ENCODE results near the gene POLR3F. TPM values are rescaled to one million over a fixed set of nuclear protein-coding genes. Genes with fewer than 3 reads are reported as not detected.

Gene POLR3F
- total RNA-seq (10 to 100 TPM; 15.9 to 30.1 TPM), polyA plus RNA-seq (ENCODE audit: insufficient read length in 2 of 2) (10 to 100 TPM; 21.0 to 26.0 TPM)
- long read RNA-seq, donor 1, partial matches to known transcripts, result 0 of 4 reads
- long read RNA-seq, donor 1, other reads (novel, unspliced or antisense), result 0 of 4 reads
- long read RNA-seq, donor 2, result 0 reads
- long read RNA-seq, donor 3, partial matches to known transcripts, result 0 of 2 reads
- long read RNA-seq, donor 3, other reads (novel, unspliced or antisense), result 0 of 2 reads
- long read RNA-seq, donor 4, partial matches to known transcripts, result 21 of 23 reads
- long read RNA-seq, donor 4, other reads (novel, unspliced or antisense), result 0 of 23 reads

GRCh38 chr20:18466894-18467730, at the start of gene POLR3F, which contains the start of gene DZANK1:
Gene POLR3F (plus strand): TSS chr20:18467390. CDS start chr20:18467507, 117 bp downstream.
Gene DZANK1 (minus strand): TSS chr20:18467030. CDS start chr20:18465358, 1,672 bp downstream.
- WGBS (ENCODE audit: insufficient coverage), result under 1% methylated on average over 57 of the region's 57 CpGs
- H3K4me3 ChIP-seq (ENCODE audit: low read depth, low read length), result peak within 1 kb of the TSS; percentile 82
- peak; percentile 93 to 99 (median 96) for DNase-seq (ENCODE audit: low read depth in 4 of 6, low spot score in 6 of 6)

GRCh38 chr20:18421608-18422007, 45.6 kb upstream of the POLR3F start:
- H3K36me3 ChIP-seq (ENCODE audit: control insufficient read depth, insufficient read depth, low read length), result no peaks in the 10 kb centered on the region
- DNase-seq (ENCODE audit: low read depth in 4 of 6, low spot score in 6 of 6), result no peak
- no peak overlapping the region for H3K4me3 ChIP-seq (ENCODE audit: low read depth, low read length)
- H3K4me1 ChIP-seq (ENCODE audit: control insufficient read depth, insufficient read depth, low read length), result no peaks in the 10 kb centered on the region
- no peak overlapping the region for H3K27ac ChIP-seq (ENCODE audit: low read depth, low read length)
- no peaks in the 10 kb centered on the region for H3K27me3 ChIP-seq (ENCODE audit: control insufficient read depth, insufficient read depth, low read length)
- no peaks in the 10 kb centered on the region for H3K9me3 ChIP-seq (ENCODE audit: control insufficient read depth, insufficient read depth, low read length)

More at GRCh38 chr20:18466894-18467730, at the start of gene POLR3F, which contains the start of gene DZANK1:
- H3K27ac ChIP-seq (ENCODE audit: low read depth, low read length), result peak within 1 kb of the TSS; percentile 94
- peaks cover 14% of the 10 kb centered on the region for H3K36me3 ChIP-seq (ENCODE audit: control insufficient read depth, insufficient read depth, low read length)
- H3K27me3 ChIP-seq (ENCODE audit: control insufficient read depth, insufficient read depth, low read length), result no peaks in the 10 kb centered on the region
- peaks cover 5% of the 10 kb centered on the region for H3K4me1 ChIP-seq (ENCODE audit: control insufficient read depth, insufficient read depth, low read length)
- H3K9me3 ChIP-seq (ENCODE audit: control insufficient read depth, insufficient read depth, low read length), result no peaks in the 10 kb centered on the region

- H3K4me1 ChIP-seq (ENCODE audit: control insufficient read depth, insufficient read depth, low read length), result no peaks in the 10 kb centered on the region
- H3K27me3 ChIP-seq (ENCODE audit: control insufficient read depth, insufficient read depth, low read length), result no peaks in the 10 kb centered on the region
- no peak for DNase-seq (ENCODE audit: low read depth in 4 of 6, low spot score in 6 of 6)
- WGBS (ENCODE audit: insufficient coverage), result no CpG with 5 or more reads among the region's 2 CpGs
- H3K9me3 ChIP-seq (ENCODE audit: control insufficient read depth, insufficient read depth, low read length), result no peaks in the 10 kb centered on the region
- H3K4me3 ChIP-seq (ENCODE audit: low read depth, low read length), result no peak overlapping the region
- no peaks in the 10 kb centered on the region for H3K36me3 ChIP-seq (ENCODE audit: control insufficient read depth, insufficient read depth, low read length)
- H3K27ac ChIP-seq (ENCODE audit: low read depth, low read length), result no peak overlapping the region
Measured at GRCh38 chr20:18427214-18427613, 40.0 kb upstream of the POLR3F start.

- Histone ChIP-seq H3K27ac (ENCODE audit: low read depth, low read length) (no peak overlapping the region), H3K27me3 (ENCODE audit: control insufficient read depth, insufficient read depth, low read length) (no peaks in the 10 kb centered on the region), H3K36me3 (ENCODE audit: control insufficient read depth, insufficient read depth, low read length) (no peaks in the 10 kb centered on the region), H3K4me3 (ENCODE audit: low read depth, low read length) (no peak overlapping the region), H3K9me3 (ENCODE audit: control insufficient read depth, insufficient read depth, low read length) (no peaks in the 10 kb centered on the region), H3K4me1 (ENCODE audit: control insufficient read depth, insufficient read depth, low read length) (no peaks in the 10 kb centered on the region)
- 33% methylated on average over 1 of the region's 3 CpGs for WGBS (ENCODE audit: insufficient coverage)
- peak in 1 of 6 donors; percentile 53 for DNase-seq (ENCODE audit: low read depth in 4 of 6, low spot score in 6 of 6)
Measured at GRCh38 chr20:18428490-18429173, 38.6 kb upstream of the POLR3F start.

GRCh38 chr20:18430172-18430826, 36.9 kb upstream of the POLR3F start:
- no peaks in the 10 kb centered on the region for H3K27me3 ChIP-seq (ENCODE audit: control insufficient read depth, insufficient read depth, low read length)
- H3K4me3 ChIP-seq (ENCODE audit: low read depth, low read length), result no peak overlapping the region
- H3K4me1 ChIP-seq (ENCODE audit: control insufficient read depth, insufficient read depth, low read length), result no peaks in the 10 kb centered on the region
- H3K9me3 ChIP-seq (ENCODE audit: control insufficient read depth, insufficient read depth, low read length), result no peaks in the 10 kb centered on the region
- H3K36me3 ChIP-seq (ENCODE audit: control insufficient read depth, insufficient read depth, low read length), result no peaks in the 10 kb centered on the region
- WGBS (ENCODE audit: insufficient coverage), result 97% methylated on average over 4 of the region's 9 CpGs
- no peak for DNase-seq (ENCODE audit: low read depth in 4 of 6, low spot score in 6 of 6)
- H3K27ac ChIP-seq (ENCODE audit: low read depth, low read length), result no peak overlapping the region

DNA sequence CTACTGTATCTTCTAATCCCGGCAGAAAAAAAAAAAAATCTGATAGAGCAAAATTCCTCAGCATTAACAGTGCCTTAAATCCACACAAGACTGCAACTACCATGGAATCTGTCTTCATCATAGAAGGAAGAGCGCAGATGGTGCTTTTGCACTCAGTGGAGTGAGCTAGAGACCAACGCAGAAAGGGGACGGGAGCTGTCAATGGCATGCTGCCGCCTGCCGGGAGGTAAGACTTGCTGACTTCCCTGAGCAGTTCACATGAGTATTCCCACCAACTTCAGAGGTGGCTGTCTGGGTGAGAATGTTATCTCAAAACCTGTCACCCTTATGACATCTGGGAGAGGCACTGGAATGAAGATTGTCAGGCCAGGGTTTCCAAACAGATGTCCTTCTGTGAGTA, 36.0 kb upstream of the POLR3F start:
- DNase-seq (ENCODE audit: low read depth in 4 of 6, low spot score in 6 of 6), result no peak
- Histone ChIP-seq H3K4me1 (ENCODE audit: control insufficient read depth, insufficient read depth, low read length) (no peaks in the 10 kb centered on the region), H3K36me3 (ENCODE audit: control insufficient read depth, insufficient read depth, low read length) (no peaks in the 10 kb centered on the region), H3K27me3 (ENCODE audit: control insufficient read depth, insufficient read depth, low read length) (no peaks in the 10 kb centered on the region), H3K27ac (ENCODE audit: low read depth, low read length) (no peak overlapping the region), H3K4me3 (ENCODE audit: low read depth, low read length) (no peak overlapping the region), H3K9me3 (ENCODE audit: control insufficient read depth, insufficient read depth, low read length) (no peaks in the 10 kb centered on the region)
- 100% methylated on average over 3 of the region's 6 CpGs for WGBS (ENCODE audit: insufficient coverage)

DNA sequence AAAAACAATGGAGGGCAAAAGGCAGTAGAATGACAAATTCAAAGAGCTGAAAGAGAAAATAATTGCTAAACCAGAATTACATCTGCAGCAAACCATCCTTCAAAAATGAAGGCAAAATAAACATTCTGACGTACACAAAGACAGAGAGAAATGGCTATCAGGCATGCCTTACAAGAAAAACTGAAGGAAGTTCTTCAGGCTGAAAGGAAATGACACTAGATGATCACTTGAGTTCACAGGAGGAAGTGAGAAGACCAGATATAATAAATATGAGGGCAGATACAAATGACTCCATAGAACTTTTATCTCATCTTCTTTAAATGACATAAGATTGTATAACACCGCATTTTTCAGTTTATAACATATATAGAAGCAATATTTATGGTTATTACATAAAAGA, 30.3 kb upstream of the POLR3F start:
- H3K4me1 ChIP-seq (ENCODE audit: control insufficient read depth, insufficient read depth, low read length), result no peaks in the 10 kb centered on the region
- H3K36me3 ChIP-seq (ENCODE audit: control insufficient read depth, insufficient read depth, low read length), result no peaks in the 10 kb centered on the region
- no peaks in the 10 kb centered on the region for H3K27me3 ChIP-seq (ENCODE audit: control insufficient read depth, insufficient read depth, low read length)
- no peaks in the 10 kb centered on the region for H3K9me3 ChIP-seq (ENCODE audit: control insufficient read depth, insufficient read depth, low read length)
- DNase-seq (ENCODE audit: low read depth in 4 of 6, low spot score in 6 of 6), result no peak
- H3K27ac ChIP-seq (ENCODE audit: low read depth, low read length), result no peak overlapping the region
- no CpG with 5 or more reads among the region's 2 CpGs for WGBS (ENCODE audit: insufficient coverage)
- H3K4me3 ChIP-seq (ENCODE audit: low read depth, low read length), result no peak overlapping the region

DNA sequence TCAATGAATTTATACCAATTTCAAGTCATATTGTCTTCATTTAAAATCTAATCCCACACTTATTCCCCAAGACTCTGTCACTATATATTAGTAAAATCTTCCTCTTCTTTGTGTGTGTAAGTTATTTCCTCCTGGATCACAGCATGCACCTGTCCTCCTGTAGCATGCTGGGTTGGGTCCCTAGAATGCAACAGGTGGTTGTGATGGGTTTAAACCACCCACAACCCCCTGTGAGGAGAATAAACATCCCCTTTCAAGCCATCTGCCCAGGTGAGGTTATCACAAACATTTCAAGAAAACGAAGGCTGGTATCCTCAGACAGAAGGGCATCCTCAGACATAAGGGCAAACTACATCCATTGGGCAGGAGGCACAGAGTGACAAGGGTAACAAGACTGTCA, 26.8 kb upstream of the POLR3F start:
- Histone ChIP-seq H3K4me1 (ENCODE audit: control insufficient read depth, insufficient read depth, low read length) (no peaks in the 10 kb centered on the region), H3K27me3 (ENCODE audit: control insufficient read depth, insufficient read depth, low read length) (no peaks in the 10 kb centered on the region), H3K9me3 (ENCODE audit: control insufficient read depth, insufficient read depth, low read length) (no peaks in the 10 kb centered on the region), H3K4me3 (ENCODE audit: low read depth, low read length) (no peak overlapping the region), H3K36me3 (ENCODE audit: control insufficient read depth, insufficient read depth, low read length) (no peaks in the 10 kb centered on the region), H3K27ac (ENCODE audit: low read depth, low read length) (no peak overlapping the region)
- 100% methylated on average over 1 of the region's 1 CpG for WGBS (ENCODE audit: insufficient coverage)
- no peak for DNase-seq (ENCODE audit: low read depth in 4 of 6, low spot score in 6 of 6)

DNA sequence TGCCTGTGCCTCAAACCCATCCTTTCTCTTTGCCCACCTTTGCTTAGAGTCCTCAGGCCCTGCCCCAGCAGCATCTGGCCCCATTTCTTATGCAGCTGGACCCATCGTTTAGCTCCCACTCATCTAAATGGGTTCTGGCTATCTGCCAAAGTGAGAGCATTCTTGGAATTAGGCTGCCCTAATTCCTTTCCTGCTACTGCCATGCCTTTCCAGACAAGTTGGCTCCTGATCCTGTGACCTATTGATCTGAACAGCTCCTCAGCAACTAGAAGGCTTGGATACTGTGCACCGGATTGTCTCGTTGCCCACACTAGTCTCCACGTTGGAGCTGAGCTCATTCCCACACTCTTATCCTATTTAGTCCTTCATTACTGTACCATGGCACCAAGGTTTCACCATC, 23.3 kb upstream of the POLR3F start:
- Histone ChIP-seq H3K27ac (ENCODE audit: low read depth, low read length) (no peak overlapping the region), H3K27me3 (ENCODE audit: control insufficient read depth, insufficient read depth, low read length) (no peaks in the 10 kb centered on the region), H3K36me3 (ENCODE audit: control insufficient read depth, insufficient read depth, low read length) (peaks cover 2% of the 10 kb centered on the region), H3K4me3 (ENCODE audit: low read depth, low read length) (no peak overlapping the region), H3K4me1 (ENCODE audit: control insufficient read depth, insufficient read depth, low read length) (no peaks in the 10 kb centered on the region), H3K9me3 (ENCODE audit: control insufficient read depth, insufficient read depth, low read length) (no peaks in the 10 kb centered on the region)
- peak in 1 of 6 donors; percentile 24 for DNase-seq (ENCODE audit: low read depth in 4 of 6, low spot score in 6 of 6)
- WGBS (ENCODE audit: insufficient coverage), result 49% methylated on average over 4 of the region's 4 CpGs
